ACHN (cell line): Measurements from ENCODE around the gene ABCC3.

Experiments
- DNase-seq: peaks from one replicate; pipeline ENCODE4 v3.0.0-alpha.2; 2015
- in situ Hi-C: cut with HindIII; loops from 2 replicates; pipeline ENCODE4 v1.10.0; 2017; ENCODE audit warnings: low sequenced_read_pairs, low pct_ligation_motif_present, low pct_unique_long_range_greater_than_20kb

Gene ABCC3

DNA sequence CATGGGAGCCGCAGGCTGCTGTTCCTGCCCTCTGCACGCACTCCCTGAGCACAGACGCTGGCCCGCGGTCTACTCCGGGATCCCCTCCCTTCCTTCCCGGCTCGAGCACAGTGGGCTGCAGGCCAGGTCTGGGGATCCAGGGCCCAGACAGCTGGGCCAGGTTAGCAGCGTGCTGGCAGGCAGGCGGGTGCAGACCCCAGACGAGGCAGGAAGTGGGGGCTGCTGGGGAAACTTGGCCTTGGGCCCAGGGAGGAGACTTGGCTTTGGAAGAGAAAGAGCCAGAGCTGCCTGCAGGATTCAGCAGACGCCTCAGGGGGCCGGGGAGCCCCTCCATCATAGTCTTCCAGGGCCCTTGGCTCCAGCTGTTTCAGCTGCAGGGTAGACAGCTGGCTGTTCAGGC lies 30.2 kb upstream of the ABCC3 start:
- in situ Hi-C loops, result no loop called here

DNA sequence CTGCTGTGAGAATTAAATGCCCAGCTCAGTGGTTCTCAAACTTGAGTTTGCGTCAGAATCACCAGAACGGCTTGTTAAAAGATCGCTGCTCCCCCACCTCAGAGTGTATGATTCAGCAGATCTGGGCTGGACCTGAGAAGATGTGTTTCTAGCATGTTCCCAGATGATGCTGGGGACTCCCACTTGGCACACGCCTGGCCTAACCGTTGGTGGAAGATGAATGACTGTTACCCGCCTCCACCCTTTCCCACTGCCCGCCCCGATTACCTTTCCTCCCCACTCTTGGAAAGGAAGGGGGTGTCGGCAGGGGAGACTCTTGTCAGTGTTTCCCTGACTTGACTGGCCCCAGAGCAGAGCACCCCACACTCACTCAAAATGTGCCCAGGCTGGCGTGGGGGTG lies 29.3 kb upstream of the ABCC3 start:
- DNase-seq, result no peak
- in situ Hi-C loops, result no loop called here

More for the DNA sequence above, 30.2 kb upstream of the ABCC3 start:
- no peak for DNase-seq

DNA sequence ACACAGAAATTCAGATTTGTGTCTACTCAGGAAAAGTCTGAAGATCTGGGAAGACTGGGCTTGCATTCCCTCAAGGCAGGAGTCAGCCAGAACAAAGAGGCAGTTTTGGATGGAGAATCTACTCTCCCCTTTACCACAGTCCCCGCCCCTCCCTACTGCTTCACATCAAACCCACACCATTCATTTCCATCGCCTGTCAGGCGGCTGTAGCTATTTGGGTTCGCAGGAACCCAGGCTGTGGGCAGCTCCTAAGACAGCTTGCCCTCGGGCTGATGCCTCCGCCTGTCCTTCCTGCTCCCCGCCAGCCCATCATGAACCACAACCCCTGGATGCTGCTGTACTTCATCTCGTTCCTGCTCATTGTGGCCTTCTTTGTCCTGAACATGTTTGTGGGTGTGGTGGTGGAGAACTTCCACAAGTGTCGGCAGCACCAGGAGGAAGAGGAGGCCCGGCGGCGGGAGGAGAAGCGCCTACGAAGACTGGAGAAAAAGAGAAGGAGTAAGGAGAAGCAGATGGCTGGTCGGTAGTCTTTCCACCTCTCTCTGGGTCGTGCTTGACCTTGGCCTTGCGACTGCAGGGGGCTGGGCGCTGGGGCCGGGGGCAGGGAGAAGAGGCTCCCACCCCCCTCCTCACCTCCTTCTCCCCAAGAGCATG lies 27.0 kb upstream of the ABCC3 start:
- in situ Hi-C loops, result no loop called here

DNA sequence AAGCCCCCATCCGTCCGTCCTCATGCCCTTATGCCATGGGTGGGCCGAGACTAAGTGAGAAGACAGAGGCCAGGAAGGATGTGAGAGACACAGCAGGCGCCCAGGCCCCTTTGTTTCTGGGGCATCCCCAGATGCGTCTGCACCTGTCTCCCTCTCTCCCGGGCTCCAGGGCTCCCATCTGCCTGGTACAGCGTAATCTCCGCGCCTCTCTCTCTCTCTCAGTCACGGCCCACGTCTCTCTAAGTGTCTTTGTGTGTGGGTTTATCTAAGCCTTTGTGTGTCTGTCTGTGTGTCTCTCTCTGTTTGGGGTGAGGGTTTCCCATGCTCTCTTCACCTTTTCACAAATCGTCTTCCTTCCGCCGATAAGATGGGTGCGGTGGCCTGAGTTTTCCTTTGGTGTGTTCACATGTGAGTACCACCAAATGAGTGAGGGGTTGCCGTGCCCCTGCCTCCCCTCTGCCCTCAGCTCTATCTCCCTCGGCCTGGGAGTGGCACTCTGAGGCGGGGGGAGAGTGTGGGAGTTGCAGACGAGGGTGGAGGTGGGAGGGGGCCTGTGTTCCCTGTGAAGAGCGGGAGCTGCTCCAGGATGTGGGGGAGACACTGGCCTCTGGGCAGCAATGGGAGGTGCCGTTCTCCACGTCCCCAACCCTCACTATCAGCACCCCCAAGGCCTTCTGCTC lies 25.8 kb upstream of the ABCC3 start:
- no peak for DNase-seq
- in situ Hi-C loops, result no loop called here

More for the DNA sequence above, 27.0 kb upstream of the ABCC3 start:
- no peak for DNase-seq

DNA sequence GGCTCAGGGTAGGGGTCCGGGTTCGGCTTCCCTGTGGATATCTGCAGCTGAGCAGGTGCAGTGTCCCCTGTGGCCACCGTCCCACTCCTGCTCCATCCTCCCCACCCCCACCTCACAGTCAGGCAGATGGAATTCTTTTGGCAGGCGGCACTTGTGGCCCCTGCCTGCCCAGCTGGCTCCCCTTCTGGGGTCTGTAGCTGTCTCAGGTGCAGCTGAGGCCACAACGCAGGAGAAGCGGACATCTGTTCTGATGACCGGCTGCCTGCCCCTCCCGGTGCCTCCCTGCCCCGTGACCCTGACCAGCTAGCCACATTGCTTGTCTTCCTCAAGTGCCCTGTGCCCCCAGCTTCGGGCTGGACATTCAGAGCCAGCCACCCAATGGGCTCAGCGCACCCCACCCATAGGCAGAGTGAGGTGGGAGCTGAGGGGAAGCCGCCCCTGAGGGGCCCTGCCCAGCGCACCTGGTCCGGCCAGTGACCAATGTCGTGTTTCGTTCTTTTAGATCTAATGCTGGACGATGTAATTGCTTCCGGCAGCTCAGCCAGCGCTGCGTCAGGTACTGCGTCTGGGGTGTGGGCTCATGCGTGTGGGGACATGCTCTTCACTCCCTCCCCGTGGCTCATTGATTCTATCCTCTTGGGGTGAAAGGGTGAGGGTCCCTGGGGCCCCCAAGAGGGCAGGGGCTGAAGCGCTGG lies 25.2 kb upstream of the ABCC3 start:
- no peak for DNase-seq
- in situ Hi-C loops, result no loop called here

DNA sequence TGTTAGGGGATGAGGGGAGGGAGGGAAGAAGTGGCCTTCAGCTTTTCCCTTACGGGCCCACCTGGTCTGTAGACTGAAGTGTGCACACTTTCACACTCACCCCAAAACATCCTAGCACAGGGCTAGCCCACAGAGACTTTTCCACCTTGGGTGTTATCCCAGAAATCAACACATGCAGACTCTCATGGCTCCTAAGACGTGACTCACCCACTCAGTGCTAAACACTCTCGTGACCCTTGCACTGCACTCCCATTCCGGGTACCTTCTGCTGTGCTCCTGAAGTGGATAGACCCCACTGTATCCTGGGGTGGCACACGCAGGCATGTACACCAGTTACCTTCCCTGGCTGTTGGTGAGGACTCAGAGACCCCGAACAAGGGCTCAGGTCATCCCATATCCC lies 23.0 kb upstream of the ABCC3 start:
- in situ Hi-C loops, result no loop called here
- no peak for DNase-seq

DNA sequence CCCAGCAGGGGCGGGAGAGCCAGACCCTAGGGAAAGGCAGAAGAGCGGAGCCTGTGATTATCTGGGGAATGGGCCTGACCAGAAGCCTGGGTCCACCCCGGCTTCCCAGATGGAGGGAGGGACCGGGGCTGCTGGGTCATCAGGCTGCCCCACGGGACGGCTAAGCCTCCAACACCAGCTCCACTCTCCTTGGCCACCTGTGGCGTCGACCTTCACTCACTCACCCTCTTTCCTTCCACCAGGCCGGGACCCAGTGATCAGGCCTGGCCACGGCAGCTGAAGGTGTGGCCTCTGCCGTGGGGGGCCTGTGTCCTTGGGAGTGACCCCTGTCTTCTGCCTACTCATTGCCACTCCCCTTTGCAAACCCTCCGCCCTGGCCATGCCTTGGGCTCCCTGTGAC lies 22.4 kb upstream of the ABCC3 start:
- in situ Hi-C loops, result no loop called here
- DNase-seq, result no peak

DNA sequence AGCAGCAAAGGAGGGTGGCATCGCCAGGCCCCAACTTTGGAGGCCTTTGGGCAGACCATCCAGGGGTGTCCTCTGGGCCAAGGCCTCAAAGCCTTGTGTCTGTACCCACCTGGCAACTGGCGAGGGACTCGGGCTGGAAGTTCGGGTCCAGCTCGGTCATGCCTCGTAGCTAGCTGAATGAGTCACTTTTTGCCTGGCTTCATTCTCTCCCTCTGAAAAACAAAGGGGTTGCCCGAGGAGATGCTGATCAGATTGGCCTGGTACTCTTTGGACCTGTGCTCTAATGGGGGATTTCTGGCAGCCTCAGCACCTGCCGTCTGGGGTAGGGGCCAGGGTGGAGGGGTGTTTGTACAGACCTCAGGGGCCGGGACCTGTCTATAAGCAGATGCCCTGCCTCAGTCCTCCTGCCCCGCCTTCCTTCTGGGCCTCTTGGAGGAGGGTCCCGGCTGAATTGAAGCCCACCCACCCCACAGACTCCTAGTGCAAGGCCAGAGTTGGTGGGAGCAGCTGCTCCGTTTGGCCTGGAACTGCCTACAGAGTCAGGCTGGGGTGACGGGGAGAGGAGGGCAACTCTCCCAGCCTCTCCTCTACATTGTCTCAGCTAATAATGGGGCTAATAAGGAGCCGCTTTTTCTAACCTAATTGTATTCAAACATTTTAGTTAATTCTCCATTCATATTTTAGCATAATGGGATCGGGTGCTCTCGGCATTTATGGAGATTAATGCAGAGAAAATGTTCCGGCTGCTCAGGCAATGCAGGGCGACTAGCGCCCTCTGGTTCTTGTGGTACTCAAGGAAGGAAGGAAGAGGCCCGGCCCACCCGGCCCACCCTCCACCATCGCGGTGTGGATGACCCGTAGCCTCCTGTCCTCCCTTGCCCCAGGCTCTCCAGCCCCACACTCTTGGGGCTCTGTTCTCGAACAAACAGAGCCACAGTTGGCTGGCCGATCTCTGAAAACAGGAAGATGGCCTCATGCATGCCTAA lies 21.4 kb upstream of the ABCC3 start:
- in situ Hi-C loops, result no loop called here
- DNase-seq, result no peak

DNA sequence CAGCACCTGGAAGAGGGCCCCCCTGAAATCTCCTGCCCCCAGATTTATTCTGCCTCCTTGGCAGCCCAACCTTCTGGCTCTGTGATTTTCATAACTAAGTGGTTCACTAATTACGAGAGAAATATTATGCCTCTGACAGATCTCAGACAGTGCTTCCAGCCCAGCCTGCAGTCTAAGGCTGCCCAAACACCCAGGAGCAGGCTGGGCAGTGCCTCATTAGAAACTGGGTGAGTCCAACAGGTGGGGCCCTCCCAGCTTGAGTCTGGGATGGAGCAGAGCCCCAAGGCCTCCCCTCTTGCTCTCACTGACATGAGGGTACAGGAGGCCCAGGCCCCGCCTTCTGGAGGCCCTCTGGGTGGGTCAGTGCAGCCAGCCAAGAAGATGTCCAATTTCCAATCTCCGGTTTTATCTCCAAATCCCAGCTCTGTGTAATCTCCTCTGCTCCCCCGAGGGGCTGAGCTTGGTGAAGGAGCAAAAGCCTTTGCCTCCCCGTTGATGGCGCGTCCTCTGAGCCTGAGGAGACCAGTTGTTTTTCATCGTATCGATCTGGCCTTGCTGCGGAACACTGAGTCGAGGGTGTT lies 20.1 kb upstream of the ABCC3 start:
- no peak for DNase-seq
- in situ Hi-C loops, result no loop called here

DNA sequence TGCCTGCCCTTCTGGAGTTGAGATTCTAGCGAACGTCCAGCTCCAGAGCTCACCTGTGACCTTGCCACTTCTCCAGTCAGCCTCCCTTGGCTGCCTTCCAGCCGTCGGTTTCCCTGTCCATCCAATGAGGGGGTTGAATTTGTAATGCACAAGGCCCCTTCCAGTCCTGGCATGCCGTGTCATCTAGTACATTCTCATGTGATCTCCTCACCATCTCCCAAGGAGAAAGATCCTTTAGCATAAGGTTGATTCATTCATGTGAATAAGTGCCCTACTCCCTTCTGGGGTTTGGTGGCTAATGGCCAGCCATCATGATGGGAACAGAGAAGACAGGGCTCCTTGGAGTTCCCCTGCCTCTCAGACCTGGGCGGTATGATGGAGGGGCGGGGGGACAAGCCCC lies 18.9 kb upstream of the ABCC3 start:
- in situ Hi-C loops, result no loop called here
- DNase-seq, result no peak

DNA sequence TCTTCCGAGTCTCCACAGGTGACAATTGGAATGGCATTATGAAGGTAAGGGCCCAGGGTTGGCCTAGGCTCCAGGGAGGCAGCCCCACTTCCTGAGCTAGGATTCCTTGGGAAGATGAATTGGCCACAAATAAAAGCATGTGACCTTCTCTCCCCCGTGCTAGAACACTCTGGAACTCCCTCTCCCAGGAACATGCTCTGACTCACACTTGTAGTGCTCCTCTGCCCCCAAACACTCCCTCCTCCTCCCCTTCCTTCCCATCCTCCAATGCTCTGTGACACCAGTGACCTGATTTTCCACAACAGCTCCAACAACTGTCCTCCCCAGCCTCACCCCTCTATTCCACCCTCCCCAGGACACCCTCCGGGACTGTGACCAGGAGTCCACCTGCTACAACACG lies 16.4 kb upstream of the ABCC3 start:
- in situ Hi-C loops, result no loop called here
- no peak for DNase-seq

DNA sequence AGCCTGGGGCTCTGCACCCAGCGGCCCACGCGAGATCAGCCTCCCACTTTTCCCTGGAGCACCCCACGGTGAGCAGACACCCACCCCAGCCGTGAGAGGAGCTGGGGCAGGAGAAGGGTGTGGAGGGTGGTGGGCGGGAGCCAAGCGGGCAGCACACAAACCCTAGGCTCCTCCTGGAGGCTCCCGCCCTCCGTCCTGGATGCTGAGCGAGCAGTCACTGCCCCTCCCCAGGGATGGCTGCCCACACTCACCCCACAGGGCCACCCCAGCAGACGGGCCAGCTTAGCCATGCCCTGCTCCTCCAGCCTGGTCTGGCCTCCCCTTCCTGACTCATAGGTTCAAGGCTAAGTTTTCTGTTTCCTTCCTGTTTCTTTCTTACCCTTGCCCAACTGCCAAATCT lies 15.7 kb upstream of the ABCC3 start:
- in situ Hi-C loops, result no loop called here
- no peak for DNase-seq

DNA sequence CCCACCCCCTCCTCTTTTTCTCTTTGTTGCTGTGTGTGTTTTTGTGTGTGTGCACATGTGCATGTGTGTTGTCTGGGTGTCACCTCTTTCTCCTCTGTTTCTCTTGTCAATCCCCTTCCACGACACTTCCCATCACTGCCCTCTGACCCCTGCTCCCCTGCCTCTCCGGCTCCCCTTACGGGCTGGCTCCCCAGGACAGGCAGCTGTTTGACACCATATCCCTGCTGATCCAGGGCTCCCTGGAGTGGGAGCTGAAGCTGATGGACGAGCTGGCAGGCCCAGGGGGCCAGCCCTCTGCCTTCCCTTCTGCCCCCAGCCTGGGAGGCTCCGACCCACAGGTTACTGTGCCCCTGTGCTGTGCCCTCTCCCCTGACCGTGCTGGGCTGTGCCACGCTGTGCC lies 15.2 kb upstream of the ABCC3 start:
- in situ Hi-C loops, result no loop called here

DNA sequence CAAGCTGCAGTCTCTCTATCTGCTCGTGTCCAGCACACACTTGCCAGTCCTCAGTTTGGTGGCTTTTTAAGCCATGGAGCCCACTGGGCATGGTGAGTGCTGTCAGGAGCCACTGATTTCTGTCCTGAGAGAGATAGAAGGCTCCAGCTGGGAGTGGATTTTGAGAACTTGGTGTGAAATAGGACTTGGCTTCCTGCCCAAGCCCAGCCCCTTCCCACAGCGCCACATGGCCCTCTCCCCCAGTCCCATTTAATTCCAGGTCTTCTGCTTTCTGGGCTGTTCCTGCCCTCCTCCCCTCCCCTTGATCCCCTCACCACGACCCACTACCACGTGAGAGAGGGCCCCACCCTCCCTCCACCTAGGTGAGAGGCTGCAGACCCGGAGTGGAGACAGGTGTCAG lies 14.4 kb upstream of the ABCC3 start:
- DNase-seq, result no peak
- in situ Hi-C loops, result no loop called here

More for the DNA sequence above, 15.2 kb upstream of the ABCC3 start:
- DNase-seq, result no peak

DNA sequence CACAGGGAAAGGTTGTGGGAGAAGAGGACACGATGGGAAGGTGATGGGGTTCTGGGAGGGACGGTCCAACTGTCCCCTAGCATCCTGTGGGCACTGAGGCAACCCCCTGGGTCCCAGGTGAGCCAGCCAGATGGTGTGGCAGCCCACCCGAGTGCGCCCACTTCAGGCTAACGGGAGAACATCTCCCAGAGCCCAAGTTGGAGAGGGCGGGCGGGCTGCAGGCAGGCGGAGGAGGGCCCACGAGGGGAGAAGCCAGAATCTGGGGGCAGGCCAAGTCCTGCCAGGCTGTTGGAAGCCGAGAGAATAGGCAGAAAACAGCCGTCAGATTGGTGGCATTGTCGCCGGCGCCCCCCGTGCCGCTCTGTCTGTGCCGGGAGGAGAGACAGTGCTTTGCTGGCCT lies 13.8 kb upstream of the ABCC3 start:
- in situ Hi-C loops, result no loop called here
- DNase-seq, result no peak

DNA sequence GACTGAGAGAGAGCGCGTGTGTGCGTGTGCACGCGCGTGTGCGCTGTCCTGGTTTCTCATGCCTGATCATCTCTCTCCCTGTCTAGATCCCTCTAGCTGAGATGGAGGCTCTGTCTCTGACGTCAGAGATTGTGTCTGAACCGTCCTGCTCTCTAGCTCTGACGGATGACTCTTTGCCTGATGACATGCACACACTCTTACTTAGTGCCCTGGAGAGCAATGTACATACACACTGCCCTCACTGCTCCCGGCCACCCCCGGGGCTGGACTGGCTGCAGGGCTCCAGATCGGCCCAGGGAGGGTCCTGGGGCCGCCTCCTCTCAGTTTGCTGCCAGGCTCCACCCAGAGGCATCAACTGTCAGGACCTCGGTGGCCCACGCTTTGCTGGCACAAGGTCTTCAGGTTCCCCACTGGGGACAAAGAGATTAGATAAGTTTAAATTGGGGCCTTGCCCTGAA lies 13.1 kb upstream of the ABCC3 start:
- no peak for DNase-seq

DNA sequence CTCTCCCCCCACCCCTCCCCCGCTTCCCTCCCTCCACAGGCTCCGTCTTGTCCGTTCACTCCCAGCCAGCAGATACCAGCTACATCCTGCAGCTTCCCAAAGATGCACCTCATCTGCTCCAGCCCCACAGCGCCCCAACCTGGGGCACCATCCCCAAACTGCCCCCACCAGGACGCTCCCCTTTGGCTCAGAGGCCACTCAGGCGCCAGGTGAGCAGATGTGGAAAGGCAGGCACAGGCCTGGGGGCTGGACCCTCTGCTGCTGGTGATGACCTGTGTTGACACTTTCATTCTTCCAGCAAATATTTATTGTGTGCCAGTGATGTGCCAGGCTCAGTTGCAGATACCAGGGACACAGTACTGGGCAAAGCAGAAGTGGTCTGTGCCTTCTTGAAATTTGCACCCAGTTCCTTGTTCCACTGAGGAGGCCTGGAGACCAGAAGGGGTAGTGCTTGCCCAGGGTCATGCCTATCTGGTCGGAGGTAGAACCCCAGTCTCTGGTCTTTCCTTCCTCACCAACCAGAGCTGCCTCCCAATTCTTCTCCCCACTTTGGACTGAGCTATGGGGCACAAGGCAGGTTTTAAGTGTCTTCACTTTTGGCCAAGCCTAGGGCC lies 10.3 kb upstream of the ABCC3 start:
- no peak for DNase-seq
- in situ Hi-C loops, result no loop called here

More for the DNA sequence above, 13.1 kb upstream of the ABCC3 start:
- in situ Hi-C loops, result no loop called here
